HG03571 (cell line): ENCODE data around the gene HLCS.

Experiments used
- ATAC-seq: cut with Tn5 transposase; IDR thresholded peaks from one replicate; pipeline ENCODE4 v1.9.1; 2021; ENCODE audit not compliant: unreplicated experiment

HLCS gene

DNA sequence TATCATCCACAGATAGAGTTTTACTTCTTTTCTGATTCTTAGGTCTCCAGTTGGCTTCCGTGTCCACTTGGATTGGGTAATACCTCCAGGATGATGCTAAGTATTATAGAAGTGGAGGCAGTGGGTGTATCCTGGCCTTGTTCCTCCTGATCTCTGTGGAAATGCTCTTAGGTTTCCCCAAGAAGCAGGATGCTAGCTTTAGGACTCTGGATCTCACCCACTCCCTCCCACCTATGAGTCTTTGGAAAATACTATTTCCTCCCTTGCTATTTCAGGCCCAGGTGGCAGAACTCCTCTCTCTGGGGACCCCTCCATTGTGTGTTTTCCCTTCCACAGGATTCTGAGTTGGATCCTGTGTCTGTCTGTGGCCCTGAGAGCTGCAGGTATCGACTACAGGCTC, 180.9 kb downstream of the HLCS start:
- ATAC-seq: no peak

DNA sequence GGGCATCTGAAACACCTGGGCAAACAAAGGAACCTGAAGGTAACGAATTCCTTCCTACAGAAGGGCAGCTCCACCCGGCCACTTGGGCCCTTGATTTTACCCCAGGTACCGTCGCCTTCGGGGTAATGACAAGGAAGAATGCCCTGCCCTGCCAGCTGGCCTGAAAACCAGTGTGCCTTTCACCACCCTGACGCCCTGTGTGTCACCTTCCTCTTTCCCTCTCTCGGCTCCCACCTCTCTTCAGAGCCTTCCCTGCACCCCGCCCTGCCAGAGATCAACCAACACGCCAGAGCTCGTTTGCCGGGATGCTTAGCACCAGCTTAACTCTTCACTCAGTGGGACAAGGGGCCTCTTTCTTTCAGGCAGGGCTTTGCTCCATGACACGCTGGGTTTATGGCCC, 181.5 kb downstream of the HLCS start:
- no peak for ATAC-seq

DNA sequence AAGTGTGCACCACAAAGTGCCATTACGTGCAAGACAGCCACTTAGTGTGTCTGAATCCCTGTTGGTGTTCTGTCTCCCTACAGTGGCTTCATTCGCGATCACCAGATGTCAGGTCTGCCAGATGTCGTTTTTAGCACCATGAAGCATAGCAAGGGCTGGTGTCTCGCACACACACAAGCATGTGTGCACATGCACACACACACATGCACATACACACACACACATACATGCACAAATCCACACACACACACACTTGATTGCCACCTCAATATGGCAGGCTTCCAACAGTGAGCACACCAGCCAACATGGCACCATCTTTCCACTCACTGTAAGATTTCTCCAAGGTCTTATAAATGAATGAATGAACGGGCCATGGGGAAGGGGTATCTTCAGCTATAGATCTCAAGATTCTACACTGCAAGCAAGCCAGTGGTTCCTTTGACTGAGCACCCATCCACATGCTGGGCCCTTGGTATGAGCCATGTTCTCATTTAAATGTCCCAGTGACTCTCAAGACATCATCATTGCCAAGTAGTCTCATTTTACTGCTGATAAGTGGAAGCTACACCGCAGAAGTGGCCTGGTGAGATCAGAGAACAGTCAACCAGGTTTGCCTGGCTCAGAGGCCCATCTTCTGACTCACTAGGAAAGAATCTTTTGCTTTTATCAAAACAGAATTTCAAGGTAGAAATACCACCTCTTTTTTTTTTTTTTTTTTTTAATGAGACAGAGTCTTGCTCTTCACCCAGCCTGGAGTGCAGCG, 182.7 kb downstream of the HLCS start:
- ATAC-seq: no peak

DNA sequence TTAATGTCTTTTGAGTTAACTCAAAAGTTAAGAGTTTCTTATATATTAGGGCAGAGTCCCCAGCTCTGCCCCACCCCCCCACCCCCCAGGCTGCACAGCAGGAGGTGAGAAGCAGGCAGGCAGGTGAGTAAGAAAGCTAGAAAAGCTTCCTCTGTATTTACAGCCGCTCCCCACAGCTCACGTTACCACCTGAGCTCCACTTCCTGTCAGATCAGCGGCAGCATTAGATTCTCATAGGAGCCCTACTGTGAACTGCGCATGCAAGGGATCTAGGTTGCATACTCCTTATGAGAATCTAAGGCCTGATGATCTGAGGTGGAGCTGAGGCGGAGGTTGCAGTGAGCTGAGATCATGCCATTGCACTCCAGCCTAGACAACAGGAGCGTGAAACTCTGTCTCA, 185.6 kb downstream of the HLCS start:
- no peak for ATAC-seq

DNA sequence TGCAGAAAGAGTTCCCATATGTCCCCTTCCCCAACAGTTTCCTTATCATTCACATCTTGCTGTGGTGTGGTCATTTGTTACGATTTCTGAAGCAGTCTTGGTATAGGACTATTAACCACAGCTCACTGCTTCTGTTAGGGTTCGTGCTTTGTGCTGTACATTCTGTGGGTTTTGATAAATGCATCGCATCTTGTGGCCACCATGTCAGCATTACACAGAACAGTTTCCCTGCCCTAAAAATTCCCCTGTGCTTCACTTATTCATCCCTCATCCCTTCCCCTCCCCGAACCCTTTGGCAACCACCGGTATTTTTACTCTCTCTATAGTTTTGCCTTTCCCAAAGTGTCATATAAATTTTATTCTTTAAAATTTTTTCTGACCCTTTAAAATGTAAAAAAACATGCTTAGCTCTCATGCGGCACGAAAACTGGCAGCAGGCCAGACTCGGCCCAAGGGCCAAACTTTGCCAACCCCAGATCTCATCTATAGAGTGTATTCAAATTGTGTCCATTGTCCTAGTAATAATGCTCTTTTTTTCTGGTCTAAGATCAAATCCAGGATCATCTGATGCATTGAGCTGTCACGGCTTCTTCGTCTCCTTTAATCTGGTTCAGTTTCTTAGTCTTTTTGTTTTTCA, 189.4 kb downstream of the HLCS start:
- no peak for ATAC-seq

DNA sequence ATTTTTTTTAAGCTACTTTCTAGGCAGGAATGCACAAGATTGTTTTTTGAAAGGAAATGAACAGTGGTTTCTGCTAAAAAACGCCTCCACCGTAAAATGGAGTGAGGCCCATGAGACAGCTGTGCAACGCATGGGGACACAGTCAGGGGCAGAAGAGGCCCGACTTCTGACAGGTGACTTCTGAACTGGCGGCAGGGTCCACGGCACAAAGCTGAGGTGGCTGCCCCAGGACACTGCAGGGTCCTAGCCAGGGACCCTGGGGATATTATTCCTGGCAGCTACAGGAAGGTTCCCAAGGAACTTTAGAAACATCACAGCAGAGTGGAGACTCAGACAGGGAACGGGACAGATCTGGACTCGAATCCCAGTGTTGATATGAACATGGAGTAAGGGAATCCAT, 192.5 kb downstream of the HLCS start:
- ATAC-seq: no peak

DNA sequence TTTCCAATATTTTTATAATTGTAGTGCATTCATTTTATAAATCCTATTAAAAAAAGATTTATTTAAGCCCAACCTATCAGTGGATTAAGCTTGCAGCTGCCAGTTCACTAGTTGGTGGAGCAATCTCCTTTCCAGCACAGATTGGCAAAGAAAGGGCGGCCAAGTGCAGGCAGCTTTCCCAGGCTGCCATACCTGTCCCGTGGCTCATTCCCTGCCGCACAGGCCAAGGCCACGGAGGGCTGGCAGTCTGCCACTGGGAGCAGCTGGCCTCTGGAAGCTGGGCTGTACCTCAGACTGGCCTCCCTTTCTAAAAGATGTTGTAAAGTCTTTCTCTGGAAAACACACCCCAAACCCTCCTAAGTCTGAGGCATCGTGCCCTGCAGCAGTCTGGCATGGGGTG, 193.4 kb downstream of the HLCS start:
- no peak for ATAC-seq

DNA sequence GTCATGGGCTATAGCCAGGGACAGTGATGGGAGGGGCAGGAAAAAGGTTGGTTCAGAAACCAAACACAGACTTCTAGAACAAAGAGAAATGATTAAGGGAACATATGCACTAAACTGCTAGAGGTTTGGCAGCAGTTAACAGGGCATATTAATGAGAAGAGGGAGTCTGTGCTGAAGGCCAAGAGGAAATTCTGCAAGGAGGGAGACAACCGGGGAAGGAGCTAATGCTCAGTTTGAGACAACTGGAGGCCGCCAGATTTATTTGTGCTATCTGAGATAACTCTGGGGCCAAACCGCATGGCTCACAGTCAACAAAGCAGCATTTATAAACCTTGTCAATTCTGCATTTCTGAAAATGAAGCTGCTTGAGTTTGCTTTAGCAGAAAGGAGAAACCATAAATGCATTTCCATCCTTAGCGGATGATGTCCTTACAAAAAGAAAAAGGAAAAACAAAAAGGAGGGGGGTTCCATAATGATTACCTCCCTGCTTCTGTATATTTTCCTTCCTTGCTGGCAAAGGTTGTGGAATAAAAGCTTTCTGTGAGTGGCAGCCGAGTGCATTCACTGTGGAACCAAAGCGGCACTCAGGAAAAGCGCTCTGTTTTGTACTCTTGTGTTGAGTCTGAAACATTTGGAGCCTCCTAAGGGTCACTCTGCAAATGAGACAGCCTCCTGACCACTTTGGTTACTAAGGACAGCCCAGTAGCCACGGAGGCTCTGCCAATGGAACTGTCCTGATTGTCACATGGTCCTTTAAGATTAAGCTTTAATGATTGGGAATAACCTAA, 197.2 kb downstream of the HLCS start:
- no peak for ATAC-seq

DNA sequence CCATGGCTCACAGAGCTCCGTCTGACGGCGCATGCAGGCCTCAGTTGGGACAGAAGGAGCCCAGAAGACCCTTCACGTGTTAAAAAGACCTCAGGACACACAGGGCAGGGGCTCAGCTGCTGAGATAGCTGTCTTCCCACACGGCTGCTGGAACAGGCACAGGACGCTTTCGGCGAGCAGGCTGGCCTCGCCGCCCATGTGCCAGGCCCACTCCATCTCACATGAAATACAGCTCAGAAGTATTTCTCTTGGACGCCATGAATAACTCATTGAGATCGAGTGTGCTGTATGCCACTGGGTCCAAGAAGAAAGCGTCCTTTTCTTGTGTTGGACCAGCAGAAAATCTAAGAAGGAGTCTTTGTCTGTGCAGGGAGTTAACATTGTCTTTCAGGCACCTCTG, 198.0 kb downstream of the HLCS start:
- no peak for ATAC-seq

DNA sequence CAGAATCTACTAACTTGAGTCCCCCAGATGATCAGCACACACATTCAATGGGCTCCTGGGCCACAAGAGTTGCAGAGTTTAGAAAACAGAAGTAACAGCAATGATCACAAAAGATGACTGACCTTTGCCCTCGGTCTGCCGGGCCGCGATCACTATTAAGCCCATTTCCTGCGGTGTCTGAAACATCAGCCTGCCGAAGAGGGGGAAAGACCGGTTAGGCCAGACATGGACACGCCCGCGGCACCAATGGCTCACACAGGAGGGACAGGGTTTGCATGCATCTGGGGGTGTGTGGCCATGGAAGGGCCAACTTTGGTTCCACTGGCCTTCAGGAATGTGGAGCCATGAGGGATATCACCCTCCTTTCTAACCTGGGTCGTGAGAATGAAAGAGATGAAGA, 199.4 kb downstream of the HLCS start:
- ATAC-seq: no peak

DNA sequence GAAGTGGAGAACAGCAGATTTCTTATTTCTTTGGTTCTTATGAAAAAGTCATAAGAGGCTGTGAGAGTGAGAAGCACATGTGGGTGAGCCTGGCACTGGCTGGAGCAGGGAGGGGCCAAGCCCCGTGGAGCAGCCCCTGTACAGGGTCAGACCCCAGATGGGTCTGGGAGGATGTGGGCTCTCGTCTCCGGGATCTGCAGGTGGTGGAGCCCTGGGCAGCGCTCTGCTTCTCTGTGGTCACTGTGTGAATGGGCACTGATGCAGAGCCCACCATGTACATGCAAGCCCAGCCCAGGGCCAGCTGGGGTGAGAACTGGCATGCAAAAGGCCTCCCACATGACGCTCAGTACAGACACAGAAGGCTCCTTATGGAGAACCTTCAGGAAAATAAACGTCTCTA, 200.0 kb downstream of the HLCS start:
- no peak for ATAC-seq

DNA sequence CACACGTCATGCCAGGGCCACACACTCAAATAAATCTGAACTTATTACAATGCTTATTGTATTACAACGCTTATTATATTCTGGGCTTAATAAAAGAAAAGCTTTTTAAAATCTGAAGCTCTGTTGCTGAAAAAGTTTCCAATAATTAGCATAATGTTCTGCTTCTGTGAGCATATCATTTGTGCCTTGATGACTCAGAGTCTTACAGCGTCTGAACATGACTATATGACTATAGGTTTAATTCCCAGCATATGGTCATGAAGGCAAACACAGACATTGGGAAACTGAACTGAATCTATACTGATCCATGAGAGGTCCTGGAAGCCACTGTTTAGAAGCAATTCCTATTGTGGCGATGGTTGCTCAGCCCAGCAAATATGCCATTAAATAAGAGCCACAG, 201.2 kb downstream of the HLCS start:
- no peak for ATAC-seq

DNA sequence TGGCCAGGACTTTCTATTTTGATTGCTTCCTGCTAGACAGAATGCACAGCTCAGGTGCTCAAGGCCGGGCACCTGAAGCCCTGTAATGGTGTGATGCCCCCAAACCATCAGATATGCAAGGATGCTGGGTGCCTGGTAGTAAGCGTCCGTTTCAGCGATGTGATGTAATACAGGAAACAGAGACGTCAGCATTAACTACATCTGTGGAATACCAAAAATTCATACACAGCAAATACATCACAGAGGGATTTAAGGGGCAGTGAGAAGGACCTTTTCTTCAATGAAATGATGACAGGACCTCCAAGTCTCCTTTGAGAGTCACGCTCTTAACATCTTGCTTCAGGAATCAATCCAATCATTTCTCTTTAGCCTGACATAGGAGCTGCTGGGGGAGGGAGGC, 203.2 kb downstream of the HLCS start:
- no peak for ATAC-seq

DNA sequence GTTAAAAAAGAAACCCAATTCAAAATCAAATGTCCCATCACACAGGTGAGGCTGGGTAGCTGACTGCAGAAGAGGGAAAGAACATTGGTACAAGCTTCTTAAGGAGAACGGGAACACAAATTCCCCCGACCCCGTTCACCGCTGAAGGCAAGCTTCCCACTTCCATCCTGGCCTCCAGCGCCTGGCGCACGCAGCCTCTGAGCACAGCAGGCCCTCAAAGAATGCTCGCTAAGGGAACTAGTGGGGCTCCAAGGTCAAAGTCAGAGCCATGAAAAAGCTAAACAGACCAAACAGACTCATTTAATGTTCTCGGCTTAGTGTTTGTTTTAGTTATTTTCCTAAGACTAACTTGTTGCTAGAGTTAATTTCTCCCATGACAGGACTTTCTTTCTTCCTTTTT, 203.8 kb downstream of the HLCS start:
- ATAC-seq: no peak

DNA sequence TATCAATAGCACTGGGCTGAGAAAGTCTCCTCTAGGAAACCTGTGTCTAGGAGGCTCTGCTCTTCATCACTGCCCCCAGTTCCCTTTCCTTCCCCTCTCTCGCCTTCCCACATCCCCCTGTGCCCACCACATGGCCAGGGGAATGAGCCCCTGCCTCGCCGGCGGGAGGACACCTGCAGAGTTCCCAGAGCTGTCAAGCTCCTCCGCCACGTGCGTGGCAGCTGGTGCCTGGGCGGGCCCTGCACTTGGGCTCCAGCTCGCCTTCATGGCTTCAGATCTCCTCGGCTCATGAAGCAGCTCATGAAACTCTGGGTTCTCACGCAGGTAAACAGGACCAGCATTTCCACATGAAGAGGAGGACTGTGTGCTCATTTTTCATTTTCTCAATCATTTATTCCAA, 204.8 kb downstream of the HLCS start:
- no peak for ATAC-seq

DNA sequence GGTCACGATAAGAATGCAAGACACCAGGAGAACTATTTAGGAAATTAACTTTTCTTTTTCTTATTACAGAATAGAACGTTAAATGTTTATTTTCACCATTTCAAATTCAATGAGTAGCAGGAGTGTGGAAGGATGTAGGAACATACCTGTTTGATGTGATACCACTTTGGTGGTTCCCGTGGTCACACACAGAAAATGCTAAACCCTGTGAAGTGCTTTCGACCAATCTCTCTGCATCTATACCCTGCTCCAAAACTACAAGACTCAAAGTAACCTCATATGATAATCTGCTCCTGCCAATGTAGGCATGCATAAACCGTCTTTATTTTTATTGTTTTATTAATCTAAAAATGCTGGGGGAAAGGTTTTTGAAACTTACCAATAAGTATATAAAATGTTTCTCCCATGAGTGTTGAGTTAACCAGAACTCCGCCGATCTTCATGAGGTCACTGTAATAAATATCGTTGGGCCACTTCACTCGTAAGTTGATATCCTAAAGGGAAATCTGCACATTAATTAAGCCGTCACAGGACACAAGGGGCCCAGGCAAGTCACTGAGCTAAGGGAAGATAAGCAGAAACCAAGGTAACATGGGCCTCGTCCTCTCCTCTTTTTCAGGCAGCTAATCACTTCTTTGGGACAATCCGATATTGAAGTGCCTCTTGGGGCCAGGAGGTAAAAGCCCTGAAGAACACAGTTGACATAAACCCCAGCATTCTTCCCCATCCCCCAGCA, 207.0 kb downstream of the HLCS start:
- ATAC-seq: no peak

DNA sequence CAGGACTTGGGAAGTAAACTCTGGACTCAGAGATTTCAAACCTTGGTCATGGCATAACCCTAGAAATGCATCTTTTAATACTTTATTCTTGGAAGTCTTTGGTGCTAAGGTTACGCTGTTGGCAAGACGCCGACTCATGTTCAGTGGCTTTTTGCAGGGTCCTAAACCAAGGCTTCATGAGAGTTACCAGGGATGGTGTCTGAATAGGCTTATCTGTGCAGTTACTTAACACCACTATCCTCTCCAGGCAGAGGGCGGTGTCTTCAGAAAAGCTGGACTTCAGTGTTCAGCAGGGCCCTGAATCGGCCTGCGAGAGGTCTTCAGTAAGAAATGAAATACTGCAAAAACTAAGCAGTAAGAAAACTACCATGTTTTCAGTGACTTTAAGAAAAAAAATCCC, 209.3 kb downstream of the HLCS start:
- ATAC-seq: no peak

DNA sequence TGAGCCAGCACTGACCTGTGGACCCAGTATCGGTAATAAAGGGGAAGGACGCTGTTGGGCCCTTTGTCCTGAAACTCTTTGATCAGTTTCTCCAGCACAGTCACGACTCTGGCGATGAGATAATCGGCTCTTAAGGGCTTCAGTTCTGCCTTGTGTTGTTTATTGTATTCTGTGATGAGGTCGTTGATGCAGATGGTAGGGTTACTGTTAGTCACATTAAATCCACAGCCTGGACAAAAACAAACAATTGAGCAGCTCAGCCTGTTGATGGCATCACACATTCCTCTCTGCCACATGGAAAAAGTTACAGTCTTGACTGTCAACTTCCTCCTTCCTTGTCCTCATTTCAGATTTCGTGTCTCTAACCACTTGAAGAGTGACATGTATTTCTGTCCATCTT, 209.9 kb downstream of the HLCS start:
- no peak for ATAC-seq

DNA sequence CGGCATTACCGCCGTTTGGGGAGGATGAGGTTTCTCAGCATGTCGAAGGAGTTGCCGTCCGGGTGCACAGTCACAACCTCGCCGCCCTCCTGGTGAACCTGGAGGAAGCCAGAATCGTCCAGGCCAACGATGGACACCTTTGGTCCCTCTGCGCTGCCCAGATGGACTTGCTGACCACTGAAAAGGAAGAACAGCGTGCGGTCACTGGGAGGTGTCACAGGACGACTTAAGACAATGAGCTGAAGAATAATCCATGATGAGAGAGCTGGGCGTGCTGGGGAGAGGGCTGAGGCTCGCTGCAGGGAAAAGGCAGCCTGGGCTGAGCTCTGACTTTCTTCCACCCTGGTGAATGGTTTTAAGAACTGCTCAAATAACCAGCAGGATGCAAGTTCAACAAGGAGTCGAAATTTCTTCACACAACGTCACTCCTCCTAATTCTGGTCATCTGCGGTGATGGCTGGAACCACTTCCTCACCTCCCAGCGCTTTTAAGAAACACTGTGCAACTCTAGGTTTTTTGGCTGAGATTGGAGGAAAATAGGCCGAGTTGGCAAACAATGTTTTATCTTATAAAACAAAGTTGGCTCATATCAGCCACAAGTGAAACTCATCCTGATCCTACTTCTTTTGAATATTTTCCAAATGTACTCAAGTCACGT, 212.1 kb downstream of the HLCS start:
- no peak for ATAC-seq

DNA sequence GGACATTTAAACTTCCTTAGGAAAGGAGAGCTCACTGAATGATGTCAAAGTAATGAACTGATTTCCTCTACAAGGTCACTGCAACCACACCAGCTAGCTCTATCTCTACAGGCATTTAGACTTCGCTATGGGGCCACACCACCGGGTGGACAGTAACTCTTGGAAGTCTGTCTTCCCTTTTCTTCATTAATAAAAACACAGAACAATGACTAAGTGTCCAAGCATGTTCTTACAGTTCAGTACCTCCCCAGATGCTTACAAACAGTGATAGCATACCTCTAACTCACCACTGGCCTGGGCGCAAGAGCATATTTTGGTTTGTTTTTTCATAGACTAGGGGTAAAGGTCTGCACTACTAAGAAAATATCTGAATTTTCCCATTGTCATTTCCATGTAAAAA, 212.9 kb downstream of the HLCS start:
- ATAC-seq: no peak

DNA sequence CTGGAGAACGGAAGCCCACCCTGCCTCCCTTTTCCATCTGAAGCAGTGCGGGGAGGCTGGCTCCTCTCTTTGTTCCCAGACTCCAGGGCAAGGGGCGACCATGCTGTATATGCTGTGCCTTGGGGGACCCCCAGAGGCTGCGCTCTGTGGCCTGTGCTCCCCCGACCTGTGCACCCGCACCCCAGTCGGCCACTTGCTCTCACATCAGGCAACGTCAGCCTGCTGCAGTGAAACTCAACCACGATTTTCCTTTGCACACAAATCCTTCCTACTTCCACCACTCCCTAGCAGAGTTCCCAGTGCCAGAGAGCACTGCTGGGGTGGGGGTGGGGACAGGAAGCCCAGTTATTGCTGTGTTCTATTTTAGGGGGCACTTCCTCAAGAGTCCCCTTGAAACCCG, 215.1 kb downstream of the HLCS start:
- ATAC-seq: no peak
